ENCODE data around the gene FUBP3.

DNA sequence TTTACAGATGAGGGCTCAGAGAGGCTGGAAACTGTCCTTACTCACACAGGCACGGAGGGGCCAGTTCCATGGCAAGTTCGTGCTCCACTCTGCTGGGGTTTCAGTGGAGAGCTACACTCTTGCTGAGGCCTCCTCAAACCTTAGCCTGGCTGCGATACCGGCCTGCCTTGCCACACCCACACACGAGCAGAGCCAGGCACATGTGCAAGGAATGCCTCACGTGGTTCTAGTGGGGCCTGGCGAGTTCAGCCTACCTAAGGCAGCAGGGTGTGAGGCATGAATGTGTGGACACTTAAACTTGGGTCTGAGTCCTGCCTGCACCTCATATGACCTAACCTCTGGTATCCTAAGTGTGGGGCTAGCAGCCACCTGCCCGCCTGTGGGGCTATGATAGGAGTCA, 63.5 kb downstream of the FUBP3 start:
- TF ChIP-seq CTCF (IDR thresholded peaks at IDR 0.05) = no peak
- TF ChIP-seq ZFX (IDR thresholded peaks at IDR 0.05; ENCODE audit: borderline replicate concordance) = no peak
